Measurements from ENCODE around the gene ISX. TPM values are rescaled to one million over a fixed set of nuclear protein-coding genes. Genes with fewer than 3 reads are reported as not detected.

ISX gene
- total RNA-seq, 5 donors from 2014 or later (not counting 1 experiment from before 2014, with no cell fraction given) = not detected

GRCh38 chr22:35116817-35117216 lies 50.9 kb downstream of the ISX start:
- no peak overlapping the region for H3K27ac Mint-ChIP-seq
- ATAC-seq (replicated peaks in 1 of 4) (no peak), DNase-seq (no peak)
- Histone ChIP-seq H3K9me3 (no peaks in the 10 kb centered on the region), H3K27ac (ENCODE audit: low read length) (no peak overlapping the region), H3K27me3 (replicated peaks in 1 of 2; ENCODE audit: control insufficient read depth in 2 of 2, extremely low read depth in 1 of 2, insufficient read depth in 2 of 2, low read length in 1 of 2) (peaks cover 0 to 5% of the 10 kb centered on the region in 2 experiments), H3K36me3 (ENCODE audit: control insufficient read depth in 2 of 2, extremely low read depth in 1 of 2, insufficient read depth in 1 of 2, low read length in 1 of 2) (no peaks in the 10 kb centered on the region), H3K4me1 (ENCODE audit: control insufficient read depth in 1 of 2, extremely low read depth in 1 of 2, insufficient read depth in 2 of 2, low read length in 2 of 2) (no peaks in the 10 kb centered on the region), H3K4me3 (ENCODE audit: control insufficient read depth in 1 of 2, extremely low read depth in 1 of 2, low read length in 1 of 2) (no peak overlapping the region)
- CTCF ChIA-PET = no interaction called here
- peaks cover 0 to 5% of the 10 kb centered on the region in 2 donors for H3K27me3 Mint-ChIP-seq
- H3K4me1 Mint-ChIP-seq = no peaks in the 10 kb centered on the region
- WGBS (ENCODE audit: insufficient coverage) = 69% methylated on average over 9 of the region's 9 CpGs
- POLR2A ChIA-PET = no interaction called here
- no peaks in the 10 kb centered on the region for H3K36me3 Mint-ChIP-seq
- H3K4me3 Mint-ChIP-seq = no peak overlapping the region
- no peaks in the 10 kb centered on the region for H3K9me3 Mint-ChIP-seq

- Mint-ChIP-seq H3K4me1 (no peaks in the 10 kb centered on the region), H3K27ac (no peak overlapping the region), H3K36me3 (no peaks in the 10 kb centered on the region), H3K4me3 (no peak overlapping the region), H3K9me3 (no peaks in the 10 kb centered on the region), H3K27me3 (peaks cover 4 to 5% of the 10 kb centered on the region in 2 donors)
- Histone ChIP-seq H3K27ac (ENCODE audit: low read length) (no peak overlapping the region), H3K4me1 (ENCODE audit: control insufficient read depth in 1 of 2, extremely low read depth in 1 of 2, insufficient read depth in 2 of 2, low read length in 2 of 2) (no peaks in the 10 kb centered on the region), H3K36me3 (ENCODE audit: control insufficient read depth in 2 of 2, extremely low read depth in 1 of 2, insufficient read depth in 1 of 2, low read length in 1 of 2) (no peaks in the 10 kb centered on the region), H3K9me3 (no peaks in the 10 kb centered on the region), H3K4me3 (ENCODE audit: control insufficient read depth in 1 of 2, extremely low read depth in 1 of 2, low read length in 1 of 2) (no peak overlapping the region), H3K27me3 (replicated peaks in 1 of 2; ENCODE audit: control insufficient read depth in 2 of 2, extremely low read depth in 1 of 2, insufficient read depth in 2 of 2, low read length in 1 of 2) (peaks cover 0 to 5% of the 10 kb centered on the region in 2 experiments)
- ATAC-seq (replicated peaks in 1 of 4) = no peak
- ChIA-PET CTCF (no interaction called here), POLR2A (no interaction called here)
- no peak for DNase-seq
These were observed 53.5 kb downstream of the ISX start for GRCh38 chr22:35119494-35119893.

GRCh38 chr22:35124691-35125219 lies 58.8 kb downstream of the ISX start:
- Histone ChIP-seq H3K4me1 (ENCODE audit: control insufficient read depth in 1 of 2, extremely low read depth in 1 of 2, insufficient read depth in 2 of 2, low read length in 2 of 2) (no peaks in the 10 kb centered on the region), H3K27ac (ENCODE audit: low read length) (no peak overlapping the region), H3K27me3 (replicated peaks in 1 of 2; ENCODE audit: control insufficient read depth in 2 of 2, extremely low read depth in 1 of 2, insufficient read depth in 2 of 2, low read length in 1 of 2) (peaks cover 0 to 15% of the 10 kb centered on the region in 2 experiments), H3K36me3 (ENCODE audit: control insufficient read depth in 2 of 2, extremely low read depth in 1 of 2, insufficient read depth in 1 of 2, low read length in 1 of 2) (no peaks in the 10 kb centered on the region), H3K4me3 (ENCODE audit: control insufficient read depth in 1 of 2, extremely low read depth in 1 of 2, low read length in 1 of 2) (no peak overlapping the region), H3K9me3 (no peaks in the 10 kb centered on the region)
- CTCF ChIA-PET = no interaction called here
- no peak for DNase-seq
- H3K4me1 Mint-ChIP-seq = no peaks in the 10 kb centered on the region
- peaks cover 31 to 39% of the 10 kb centered on the region in 2 donors for H3K27me3 Mint-ChIP-seq
- POLR2A ChIA-PET = no interaction called here
- WGBS (ENCODE audit: insufficient coverage) = 71% methylated on average over 1 of the region's 3 CpGs
- H3K4me3 Mint-ChIP-seq = no peak overlapping the region
- H3K27ac Mint-ChIP-seq = no peak overlapping the region
- H3K36me3 Mint-ChIP-seq = no peaks in the 10 kb centered on the region
- no peak for ATAC-seq (replicated peaks in 1 of 4)
- no peaks in the 10 kb centered on the region for H3K9me3 Mint-ChIP-seq

GRCh38 chr22:35126993-35127392 lies 61.0 kb downstream of the ISX start:
- no peak overlapping the region for H3K4me3 Mint-ChIP-seq
- Histone ChIP-seq H3K4me1 (ENCODE audit: control insufficient read depth in 1 of 2, extremely low read depth in 1 of 2, insufficient read depth in 2 of 2, low read length in 2 of 2) (no peaks in the 10 kb centered on the region), H3K27ac (ENCODE audit: low read length) (no peak overlapping the region)

GRCh38 chr22:35128637-35129036 lies 62.7 kb downstream of the ISX start:
- no peak for ATAC-seq (replicated peaks in 1 of 4)
- no peaks in the 10 kb centered on the region for H3K36me3 ChIP-seq (ENCODE audit: control insufficient read depth in 2 of 2, extremely low read depth in 1 of 2, insufficient read depth in 1 of 2, low read length in 1 of 2)
- Mint-ChIP-seq H3K27me3 (peaks cover 44 to 60% of the 10 kb centered on the region in 2 donors), H3K36me3 (no peaks in the 10 kb centered on the region), H3K4me1 (no peaks in the 10 kb centered on the region), H3K27ac (no peak overlapping the region), H3K9me3 (no peaks in the 10 kb centered on the region), H3K4me3 (no peak overlapping the region)
- no peak overlapping the region for H3K27ac ChIP-seq (ENCODE audit: low read length)
- H3K4me3 ChIP-seq (ENCODE audit: control insufficient read depth in 1 of 2, extremely low read depth in 1 of 2, low read length in 1 of 2) = no peak overlapping the region
- CTCF ChIA-PET = no interaction called here
- H3K4me1 ChIP-seq (ENCODE audit: control insufficient read depth in 1 of 2, extremely low read depth in 1 of 2, insufficient read depth in 2 of 2, low read length in 2 of 2) = no peaks in the 10 kb centered on the region
- WGBS (ENCODE audit: insufficient coverage) = 33% methylated on average over 1 of the region's 3 CpGs
- no peak for DNase-seq
- H3K27me3 ChIP-seq (replicated peaks in 1 of 2; ENCODE audit: control insufficient read depth in 2 of 2, extremely low read depth in 1 of 2, insufficient read depth in 2 of 2, low read length in 1 of 2) = peaks cover 0 to 21% of the 10 kb centered on the region in 2 experiments
- no peaks in the 10 kb centered on the region for H3K9me3 ChIP-seq
- POLR2A ChIA-PET = no interaction called here

More at GRCh38 chr22:35126993-35127392, 61.0 kb downstream of the ISX start:
- H3K36me3 Mint-ChIP-seq = no peaks in the 10 kb centered on the region
- no peak overlapping the region for H3K27ac Mint-ChIP-seq
- Histone ChIP-seq H3K27me3 (replicated peaks in 1 of 2; ENCODE audit: control insufficient read depth in 2 of 2, extremely low read depth in 1 of 2, insufficient read depth in 2 of 2, low read length in 1 of 2) (peaks cover 0 to 18% of the 10 kb centered on the region in 2 experiments), H3K9me3 (no peaks in the 10 kb centered on the region), H3K4me3 (ENCODE audit: control insufficient read depth in 1 of 2, extremely low read depth in 1 of 2, low read length in 1 of 2) (no peak overlapping the region), H3K36me3 (ENCODE audit: control insufficient read depth in 2 of 2, extremely low read depth in 1 of 2, insufficient read depth in 1 of 2, low read length in 1 of 2) (no peaks in the 10 kb centered on the region)
- WGBS (ENCODE audit: insufficient coverage) = no CpG with 5 or more reads among the region's 8 CpGs
- DNase-seq = no peak
- H3K27me3 Mint-ChIP-seq = peaks cover 39 to 48% of the 10 kb centered on the region in 2 donors
- ChIA-PET CTCF (no interaction called here), POLR2A (no interaction called here)
- no peaks in the 10 kb centered on the region for H3K9me3 Mint-ChIP-seq
- H3K4me1 Mint-ChIP-seq = no peaks in the 10 kb centered on the region
- ATAC-seq (replicated peaks in 1 of 4) = no peak

- Mint-ChIP-seq H3K36me3 (no peaks in the 10 kb centered on the region), H3K4me1 (peaks cover 0 to 8% (median 2%) of the 10 kb centered on the region in 3 donors), H3K27me3 (peaks cover 40 to 46% of the 10 kb centered on the region in 2 donors), H3K27ac (no peak overlapping the region), H3K9me3 (no peaks in the 10 kb centered on the region), H3K4me3 (no peak overlapping the region)
- DNase-seq (no peak), ATAC-seq (replicated peaks in 1 of 4) (no peak)
- WGBS (ENCODE audit: insufficient coverage) = 37% methylated on average over 3 of the region's 4 CpGs
- CTCF ChIA-PET = no interaction called here
- POLR2A ChIA-PET = no interaction called here
- peaks cover 0 to 39% of the 10 kb centered on the region in 2 experiments for H3K27me3 ChIP-seq (replicated peaks in 1 of 2; ENCODE audit: control insufficient read depth in 2 of 2, extremely low read depth in 1 of 2, insufficient read depth in 2 of 2, low read length in 1 of 2)
- H3K4me3 ChIP-seq (ENCODE audit: control insufficient read depth in 1 of 2, extremely low read depth in 1 of 2, low read length in 1 of 2) = no peak overlapping the region
- H3K9me3 ChIP-seq = no peaks in the 10 kb centered on the region
- no peaks in the 10 kb centered on the region for H3K36me3 ChIP-seq (ENCODE audit: control insufficient read depth in 2 of 2, extremely low read depth in 1 of 2, insufficient read depth in 1 of 2, low read length in 1 of 2)
- H3K27ac ChIP-seq (ENCODE audit: low read length) = no peak overlapping the region
- no peaks in the 10 kb centered on the region for H3K4me1 ChIP-seq (ENCODE audit: control insufficient read depth in 1 of 2, extremely low read depth in 1 of 2, insufficient read depth in 2 of 2, low read length in 2 of 2)
These were observed 65.6 kb downstream of the ISX start for GRCh38 chr22:35131525-35132000.

GRCh38 chr22:35132568-35132967 lies 66.6 kb downstream of the ISX start:
- Mint-ChIP-seq H3K9me3 (no peaks in the 10 kb centered on the region), H3K27me3 (peaks cover 44 to 45% of the 10 kb centered on the region in 2 donors), H3K4me3 (no peak overlapping the region), H3K27ac (no peak overlapping the region), H3K36me3 (no peaks in the 10 kb centered on the region), H3K4me1 (peaks cover 0 to 8% (median 2%) of the 10 kb centered on the region in 3 donors)
- Histone ChIP-seq H3K27me3 (replicated peaks in 1 of 2; ENCODE audit: control insufficient read depth in 2 of 2, extremely low read depth in 1 of 2, insufficient read depth in 2 of 2, low read length in 1 of 2) (peaks cover 0 to 36% of the 10 kb centered on the region in 2 experiments), H3K36me3 (ENCODE audit: control insufficient read depth in 2 of 2, extremely low read depth in 1 of 2, insufficient read depth in 1 of 2, low read length in 1 of 2) (no peaks in the 10 kb centered on the region), H3K9me3 (no peaks in the 10 kb centered on the region), H3K4me1 (ENCODE audit: control insufficient read depth in 1 of 2, extremely low read depth in 1 of 2, insufficient read depth in 2 of 2, low read length in 2 of 2) (no peaks in the 10 kb centered on the region), H3K27ac (ENCODE audit: low read length) (no peak overlapping the region), H3K4me3 (ENCODE audit: control insufficient read depth in 1 of 2, extremely low read depth in 1 of 2, low read length in 1 of 2) (no peak overlapping the region)
- POLR2A ChIA-PET = no interaction called here
- no peak for ATAC-seq (replicated peaks in 1 of 4)
- CTCF ChIA-PET = no interaction called here
- DNase-seq = no peak
- WGBS (ENCODE audit: insufficient coverage) = no CpG with 5 or more reads among the region's 2 CpGs

Data from T-cell (primary cell).